Camera-type eye (tissue), 1 donor: ENCODE data around the gene ADGRV1. TPM values are rescaled to one million over a fixed set of nuclear protein-coding genes. Genes with fewer than 3 reads are reported as not detected.

Experiments used
- total RNA-seq: library from RNA; depleted of rRNA; stranded (reverse); fragments of >200 nt; gene quantifications from one replicate; pipeline ENCODE4 v1.2.3, GENCODE V29; 2014

ADGRV1 gene, protein sequence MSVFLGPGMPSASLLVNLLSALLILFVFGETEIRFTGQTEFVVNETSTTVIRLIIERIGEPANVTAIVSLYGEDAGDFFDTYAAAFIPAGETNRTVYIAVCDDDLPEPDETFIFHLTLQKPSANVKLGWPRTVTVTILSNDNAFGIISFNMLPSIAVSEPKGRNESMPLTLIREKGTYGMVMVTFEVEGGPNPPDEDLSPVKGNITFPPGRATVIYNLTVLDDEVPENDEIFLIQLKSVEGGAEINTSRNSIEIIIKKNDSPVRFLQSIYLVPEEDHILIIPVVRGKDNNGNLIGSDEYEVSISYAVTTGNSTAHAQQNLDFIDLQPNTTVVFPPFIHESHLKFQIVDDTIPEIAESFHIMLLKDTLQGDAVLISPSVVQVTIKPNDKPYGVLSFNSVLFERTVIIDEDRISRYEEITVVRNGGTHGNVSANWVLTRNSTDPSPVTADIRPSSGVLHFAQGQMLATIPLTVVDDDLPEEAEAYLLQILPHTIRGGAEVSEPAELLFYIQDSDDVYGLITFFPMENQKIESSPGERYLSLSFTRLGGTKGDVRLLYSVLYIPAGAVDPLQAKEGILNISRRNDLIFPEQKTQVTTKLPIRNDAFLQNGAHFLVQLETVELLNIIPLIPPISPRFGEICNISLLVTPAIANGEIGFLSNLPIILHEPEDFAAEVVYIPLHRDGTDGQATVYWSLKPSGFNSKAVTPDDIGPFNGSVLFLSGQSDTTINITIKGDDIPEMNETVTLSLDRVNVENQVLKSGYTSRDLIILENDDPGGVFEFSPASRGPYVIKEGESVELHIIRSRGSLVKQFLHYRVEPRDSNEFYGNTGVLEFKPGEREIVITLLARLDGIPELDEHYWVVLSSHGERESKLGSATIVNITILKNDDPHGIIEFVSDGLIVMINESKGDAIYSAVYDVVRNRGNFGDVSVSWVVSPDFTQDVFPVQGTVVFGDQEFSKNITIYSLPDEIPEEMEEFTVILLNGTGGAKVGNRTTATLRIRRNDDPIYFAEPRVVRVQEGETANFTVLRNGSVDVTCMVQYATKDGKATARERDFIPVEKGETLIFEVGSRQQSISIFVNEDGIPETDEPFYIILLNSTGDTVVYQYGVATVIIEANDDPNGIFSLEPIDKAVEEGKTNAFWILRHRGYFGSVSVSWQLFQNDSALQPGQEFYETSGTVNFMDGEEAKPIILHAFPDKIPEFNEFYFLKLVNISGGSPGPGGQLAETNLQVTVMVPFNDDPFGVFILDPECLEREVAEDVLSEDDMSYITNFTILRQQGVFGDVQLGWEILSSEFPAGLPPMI (N-terminal part only)
- 287 TPM for total RNA-seq

DNA sequence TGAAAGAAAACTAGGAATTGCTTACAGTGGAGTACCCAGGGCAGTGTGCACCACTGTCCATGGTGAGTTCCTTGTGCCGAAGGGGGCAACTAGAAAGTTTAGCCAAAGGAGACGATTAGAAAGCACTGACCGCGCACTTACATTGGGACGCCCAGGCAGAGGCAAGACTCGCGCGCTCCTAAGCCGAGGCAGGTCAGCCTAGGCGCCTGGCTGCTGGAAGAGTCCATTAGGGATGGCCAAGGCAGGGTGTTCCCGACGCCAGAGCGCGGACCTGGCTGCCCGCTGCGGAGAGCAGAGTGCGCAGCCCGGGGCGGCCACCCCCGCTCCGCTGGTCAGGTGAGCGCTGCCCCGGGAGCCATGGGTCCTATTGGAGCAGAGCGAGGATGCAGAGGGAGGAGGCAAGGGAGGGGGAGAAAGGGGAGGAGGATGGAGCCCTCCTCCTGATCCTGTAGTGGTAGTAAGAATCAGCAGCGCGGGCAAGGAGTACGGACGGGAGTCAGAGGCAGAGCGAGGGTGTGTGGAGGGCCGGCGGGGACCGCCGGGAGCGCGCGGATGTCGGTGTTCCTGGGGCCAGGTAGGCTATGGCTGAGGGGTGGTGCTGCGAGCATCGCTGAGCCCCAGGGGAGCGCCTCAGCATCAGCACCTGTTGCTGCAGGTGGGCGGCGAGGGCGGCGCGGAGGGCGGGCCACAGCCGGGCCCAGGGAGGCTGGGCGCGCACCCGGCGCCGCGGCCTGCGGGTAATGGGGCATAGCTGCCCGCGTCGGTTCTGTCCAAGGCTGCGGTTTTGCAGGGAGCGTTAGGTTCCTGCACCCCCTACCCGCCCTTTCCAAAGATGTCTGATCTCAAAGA, at the start of gene ADGRV1:
ADGRV1 (plus strand) TSS at position 454 of the 849 bp plus-strand sequence; CDS start at position 553, 99 bp downstream.

DNA sequence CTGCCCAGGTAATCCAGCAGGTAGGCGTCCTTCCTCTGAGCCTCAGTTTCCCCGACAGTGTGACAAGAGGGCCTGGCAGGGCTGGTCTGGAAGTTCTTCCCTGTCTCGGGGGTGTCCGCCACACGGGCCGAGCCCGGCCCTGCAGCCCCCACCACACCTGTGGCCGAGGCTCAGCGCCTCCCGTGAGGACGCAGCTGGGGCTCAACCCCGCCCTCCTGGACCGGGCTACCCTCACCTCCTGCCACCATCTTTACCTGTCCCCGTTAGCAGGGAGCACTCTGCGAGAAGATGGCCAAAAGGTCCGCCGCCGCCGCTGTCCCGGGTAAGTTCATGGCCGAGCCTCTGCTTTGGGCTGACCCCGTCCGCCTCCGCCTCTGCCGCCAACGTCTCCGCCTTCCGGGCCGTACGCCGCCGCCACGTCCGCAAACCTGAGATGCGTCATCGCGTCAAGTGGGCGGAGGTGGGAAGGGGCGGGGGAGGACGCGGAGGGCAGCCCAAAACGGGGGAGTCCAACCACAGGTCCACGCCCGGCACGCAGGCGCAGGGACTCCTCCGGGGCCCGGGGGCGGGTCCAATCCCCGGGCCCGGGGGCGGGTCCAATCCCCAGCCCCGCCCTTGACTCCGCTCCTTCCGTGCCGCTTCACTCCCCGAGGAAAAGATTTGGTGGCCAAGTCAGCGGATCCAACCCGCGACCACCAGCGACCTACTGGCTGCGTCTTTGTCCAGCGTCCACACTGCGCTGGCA, 29.2 kb upstream of the ADGRV1 start, which contains the start of gene LYSMD3:
LYSMD3 (minus strand) TSS at position 391 of the 745 bp plus-strand sequence. CDS start 4,295 bp downstream, outside the sequence.

Other genes with a start within 250 kb of the ADGRV1 start
- 39.0 TPM for gene CETN3, start 149.0 kb upstream of the ADGRV1 start, total RNA-seq
- gene MBLAC2, start 84.0 kb upstream of the ADGRV1 start, total RNA-seq, result 13.1 TPM
- gene POLR3G, start 83.9 kb upstream of the ADGRV1 start, total RNA-seq, result 2.7 TPM
- 33.8 TPM for gene LYSMD3, start 29.2 kb upstream of the ADGRV1 start, total RNA-seq